GM19099 (cell line): ENCODE data around the gene NBPF12.

ENCODE experiments used
- POLR2A ChIP-seq: IDR thresholded peaks from 3 replicates; pipeline ENCODE4 v1.6.1; 2011; ENCODE audit warnings: low read depth; ENCODE audit not compliant: insufficient read length; ENCODE audit errors: extremely low read depth

The NBPF12 gene, protein sequence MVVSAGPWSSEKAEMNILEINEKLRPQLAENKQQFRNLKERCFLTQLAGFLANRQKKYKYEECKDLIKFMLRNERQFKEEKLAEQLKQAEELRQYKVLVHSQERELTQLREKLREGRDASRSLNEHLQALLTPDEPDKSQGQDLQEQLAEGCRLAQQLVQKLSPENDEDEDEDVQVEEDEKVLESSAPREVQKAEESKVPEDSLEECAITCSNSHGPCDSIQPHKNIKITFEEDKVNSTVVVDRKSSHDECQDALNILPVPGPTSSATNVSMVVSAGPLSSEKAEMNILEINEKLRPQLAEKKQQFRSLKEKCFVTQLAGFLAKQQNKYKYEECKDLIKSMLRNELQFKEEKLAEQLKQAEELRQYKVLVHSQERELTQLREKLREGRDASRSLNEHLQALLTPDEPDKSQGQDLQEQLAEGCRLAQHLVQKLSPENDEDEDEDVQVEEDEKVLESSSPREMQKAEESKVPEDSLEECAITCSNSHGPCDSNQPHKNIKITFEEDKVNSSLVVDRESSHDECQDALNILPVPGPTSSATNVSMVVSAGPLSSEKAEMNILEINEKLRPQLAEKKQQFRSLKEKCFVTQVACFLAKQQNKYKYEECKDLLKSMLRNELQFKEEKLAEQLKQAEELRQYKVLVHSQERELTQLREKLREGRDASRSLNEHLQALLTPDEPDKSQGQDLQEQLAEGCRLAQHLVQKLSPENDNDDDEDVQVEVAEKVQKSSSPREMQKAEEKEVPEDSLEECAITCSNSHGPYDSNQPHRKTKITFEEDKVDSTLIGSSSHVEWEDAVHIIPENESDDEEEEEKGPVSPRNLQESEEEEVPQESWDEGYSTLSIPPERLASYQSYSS (N-terminal part only)

GRCh38 chr1:146938242-146938902, at the start of gene NBPF12:
TSS of gene NBPF12 (plus strand) at chr1:146938324. CDS start at chr1:146960144, 21,820 bp downstream.
- peak; percentile 50 for TF ChIP-seq POLR2A

DNA sequence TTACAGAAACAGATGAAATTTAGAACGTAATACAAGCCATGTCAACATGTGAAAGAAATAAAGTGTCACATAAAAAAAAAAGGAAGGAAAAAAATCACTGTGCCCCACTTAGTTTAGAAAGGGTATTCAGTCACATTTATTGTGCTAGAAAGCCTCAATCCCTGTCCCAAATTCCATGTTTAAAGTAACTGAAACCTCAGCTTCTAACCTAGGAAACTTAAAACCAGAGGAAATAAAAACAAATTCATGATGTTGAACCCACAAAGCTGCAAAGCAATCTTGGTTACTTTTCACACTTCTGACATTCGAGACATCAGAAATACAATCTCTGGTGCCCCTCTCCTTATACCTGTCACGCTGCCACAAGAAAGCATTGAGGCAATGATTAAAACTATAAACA, 101.8 kb downstream of the NBPF12 start:
- no peak for TF ChIP-seq POLR2A
